PFSK-1 (cell line): ENCODE data around the gene KSR1.

Experiments used
- FOXP2 ChIP-seq: optimal IDR thresholded peaks from 2 replicates; pipeline ENCODE3; 2011; ENCODE audit warnings: borderline replicate concordance, control low read depth, inconsistent platforms; ENCODE audit not compliant: insufficient read depth; ENCODE audit errors: extremely low read length, extremely low read depth
- POLR2AphosphoS5 ChIP-seq: IDR thresholded peaks from 2 replicates; pipeline ENCODE4 v1.6.1; 2012; ENCODE audit warnings: low read depth, mild to moderate bottlenecking, control low read depth, low read length, moderate library complexity
- SIN3A ChIP-seq: IDR thresholded peaks from 2 replicates; pipeline ENCODE4 v1.6.1; 2012; ENCODE audit warnings: mild to moderate bottlenecking, low read length, moderate library complexity, borderline replicate concordance; ENCODE audit not compliant: insufficient read depth
- TAF1 ChIP-seq: IDR thresholded peaks from 2 replicates; pipeline ENCODE4 v1.6.1; 2012; ENCODE audit warnings: low read length, control low read depth, borderline replicate concordance; ENCODE audit not compliant: insufficient read depth
- TF ChIP-seq, protein P1 (sequence below), 2 experiments: IDR thresholded peaks; 2 replicates each; pipeline versions ENCODE4 v1.6.1 to v1.8.0; 2011 to 2012; ENCODE audit warnings: low read depth in 2 of 2, low read length in 2 of 2, control low read depth in 1 of 2, inconsistent platforms in 1 of 2, mild to moderate bottlenecking in 1 of 2, moderate library complexity in 1 of 2; ENCODE audit not compliant: insufficient read depth in 1 of 2

The KSR1 gene

DNA sequence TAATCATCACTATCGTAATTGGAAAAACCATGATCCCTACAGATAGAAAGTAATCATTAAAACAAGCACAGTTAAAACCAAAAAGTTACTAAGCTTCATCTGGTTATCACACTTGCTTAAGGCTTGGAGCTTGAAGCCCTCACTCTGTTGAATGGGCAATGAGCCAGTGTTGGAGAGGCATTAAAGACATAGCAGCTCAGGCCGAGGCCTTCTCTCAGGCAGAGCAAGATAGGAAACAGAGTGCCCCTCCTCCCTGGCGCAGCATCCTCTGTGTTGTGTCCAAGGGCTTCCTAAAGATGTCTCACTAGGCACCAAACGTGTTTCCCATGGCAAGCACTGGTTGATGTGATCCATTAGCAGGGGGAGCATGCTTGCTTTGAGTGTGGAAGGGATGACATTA lies 139.8 kb downstream of the KSR1 start:
- no peak for TF ChIP-seq POLR2AphosphoS5
- TF ChIP-seq TAF1, result no peak
- no peak for TF ChIP-seq FOXP2
- TF ChIP-seq, protein P1, sequence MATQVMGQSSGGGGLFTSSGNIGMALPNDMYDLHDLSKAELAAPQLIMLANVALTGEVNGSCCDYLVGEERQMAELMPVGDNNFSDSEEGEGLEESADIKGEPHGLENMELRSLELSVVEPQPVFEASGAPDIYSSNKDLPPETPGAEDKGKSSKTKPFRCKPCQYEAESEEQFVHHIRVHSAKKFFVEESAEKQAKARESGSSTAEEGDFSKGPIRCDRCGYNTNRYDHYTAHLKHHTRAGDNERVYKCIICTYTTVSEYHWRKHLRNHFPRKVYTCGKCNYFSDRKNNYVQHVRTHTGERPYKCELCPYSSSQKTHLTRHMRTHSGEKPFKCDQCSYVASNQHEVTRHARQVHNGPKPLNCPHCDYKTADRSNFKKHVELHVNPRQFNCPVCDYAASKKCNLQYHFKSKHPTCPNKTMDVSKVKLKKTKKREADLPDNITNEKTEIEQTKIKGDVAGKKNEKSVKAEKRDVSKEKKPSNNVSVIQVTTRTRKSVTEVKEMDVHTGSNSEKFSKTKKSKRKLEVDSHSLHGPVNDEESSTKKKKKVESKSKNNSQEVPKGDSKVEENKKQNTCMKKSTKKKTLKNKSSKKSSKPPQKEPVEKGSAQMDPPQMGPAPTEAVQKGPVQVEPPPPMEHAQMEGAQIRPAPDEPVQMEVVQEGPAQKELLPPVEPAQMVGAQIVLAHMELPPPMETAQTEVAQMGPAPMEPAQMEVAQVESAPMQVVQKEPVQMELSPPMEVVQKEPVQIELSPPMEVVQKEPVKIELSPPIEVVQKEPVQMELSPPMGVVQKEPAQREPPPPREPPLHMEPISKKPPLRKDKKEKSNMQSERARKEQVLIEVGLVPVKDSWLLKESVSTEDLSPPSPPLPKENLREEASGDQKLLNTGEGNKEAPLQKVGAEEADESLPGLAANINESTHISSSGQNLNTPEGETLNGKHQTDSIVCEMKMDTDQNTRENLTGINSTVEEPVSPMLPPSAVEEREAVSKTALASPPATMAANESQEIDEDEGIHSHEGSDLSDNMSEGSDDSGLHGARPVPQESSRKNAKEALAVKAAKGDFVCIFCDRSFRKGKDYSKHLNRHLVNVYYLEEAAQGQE (IDR thresholded peaks at IDR 0.05; ENCODE audit: insufficient read depth in 1 of 2, low read depth in 2 of 2, low read length in 2 of 2), result no peak
- TF ChIP-seq SIN3A, result no peak

GRCh38 chr17:27596566-27597187 lies 140.4 kb downstream of the KSR1 start:
- TF ChIP-seq, protein P1 (IDR thresholded peaks at IDR 0.05; ENCODE audit: insufficient read depth in 1 of 2, low read depth in 2 of 2, low read length in 2 of 2), result no peak
- no peak for TF ChIP-seq SIN3A
- TF ChIP-seq FOXP2, result no peak
- no peak for TF ChIP-seq POLR2AphosphoS5
- no peak for TF ChIP-seq TAF1

DNA sequence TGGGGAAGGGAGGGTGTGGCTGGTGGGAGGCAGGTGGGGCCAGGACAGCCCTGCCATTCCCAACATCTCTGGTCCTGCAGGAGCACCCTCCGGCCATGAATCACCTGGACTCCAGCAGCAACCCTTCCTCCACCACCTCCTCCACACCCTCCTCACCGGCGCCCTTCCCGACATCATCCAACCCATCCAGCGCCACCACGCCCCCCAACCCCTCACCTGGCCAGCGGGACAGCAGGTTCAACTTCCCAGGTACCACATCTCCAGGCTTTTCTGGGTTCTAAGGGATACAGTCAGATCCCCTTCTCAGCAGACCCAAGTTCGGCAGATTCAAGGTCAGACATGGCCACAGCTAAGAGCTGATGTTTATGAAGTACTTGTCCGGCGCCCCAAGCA lies 140.9 kb downstream of the KSR1 start:
- TF ChIP-seq SIN3A (no peak), TAF1 (no peak), POLR2AphosphoS5 (no peak), FOXP2 (no peak)
- TF ChIP-seq, protein P1 (IDR thresholded peaks at IDR 0.05; ENCODE audit: insufficient read depth in 1 of 2, low read depth in 2 of 2, low read length in 2 of 2), result no peak

GRCh38 chr17:27597783-27598320 lies 141.6 kb downstream of the KSR1 start:
- no peak for TF ChIP-seq TAF1

DNA sequence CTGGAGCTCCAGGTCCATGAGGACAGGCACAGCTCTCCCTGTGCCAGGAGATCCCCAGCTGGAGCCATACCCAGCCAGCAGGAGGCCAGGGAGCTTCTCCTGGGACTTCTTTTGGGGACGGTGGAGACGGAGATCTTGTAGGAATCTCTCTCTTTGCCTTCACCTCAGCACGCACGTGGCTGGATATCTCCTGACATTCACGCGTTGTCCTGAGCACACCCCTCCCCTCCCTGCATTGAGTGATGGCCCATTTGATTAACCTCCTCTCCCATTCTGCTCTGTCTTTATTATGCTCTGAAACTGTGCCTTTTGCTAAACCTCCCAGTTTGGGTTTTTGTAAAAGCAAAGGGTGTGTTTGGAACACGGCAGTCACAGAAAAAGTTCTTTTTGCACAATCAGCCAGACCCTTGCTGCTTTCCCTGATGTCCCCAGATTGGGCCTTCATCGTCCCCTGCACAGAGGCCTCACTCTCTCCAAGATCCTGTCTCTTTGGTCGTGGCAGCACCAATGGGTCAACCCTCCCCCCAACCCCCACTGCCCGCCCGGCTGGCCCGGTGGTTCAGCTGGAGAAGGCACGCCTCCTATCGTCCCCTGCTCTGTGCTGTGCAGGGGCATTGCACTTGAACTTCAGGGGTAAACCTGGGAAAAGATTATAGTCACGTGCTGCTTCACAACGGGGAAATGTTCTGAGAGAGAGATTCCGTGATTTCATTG lies 142.2 kb downstream of the KSR1 start:
- TF ChIP-seq SIN3A, result no peak
- no peak for TF ChIP-seq FOXP2
- TF ChIP-seq, protein P1 (IDR thresholded peaks at IDR 0.05; ENCODE audit: insufficient read depth in 1 of 2, low read depth in 2 of 2, low read length in 2 of 2), result no peak
- TF ChIP-seq TAF1, result no peak
- TF ChIP-seq POLR2AphosphoS5, result no peak
